GM12875 (cell line): Measurements from ENCODE around the gene COL6A2.

Source experiments
- H3K4me3 ChIP-seq: one replicate; pipeline ENCODE4 v1.5.1; 2011; ENCODE audit warnings: low read depth, low read length, control low read depth
- TF ChIP-seq, protein P1 (sequence below): IDR thresholded peaks from 2 replicates; pipeline ENCODE4 v1.5.1; 2011; ENCODE audit warnings: low read depth, mild to moderate bottlenecking, control low read depth, inconsistent platforms, low read length, moderate library complexity, borderline replicate concordance; ENCODE audit not compliant: insufficient read depth

The COL6A2 gene

DNA sequence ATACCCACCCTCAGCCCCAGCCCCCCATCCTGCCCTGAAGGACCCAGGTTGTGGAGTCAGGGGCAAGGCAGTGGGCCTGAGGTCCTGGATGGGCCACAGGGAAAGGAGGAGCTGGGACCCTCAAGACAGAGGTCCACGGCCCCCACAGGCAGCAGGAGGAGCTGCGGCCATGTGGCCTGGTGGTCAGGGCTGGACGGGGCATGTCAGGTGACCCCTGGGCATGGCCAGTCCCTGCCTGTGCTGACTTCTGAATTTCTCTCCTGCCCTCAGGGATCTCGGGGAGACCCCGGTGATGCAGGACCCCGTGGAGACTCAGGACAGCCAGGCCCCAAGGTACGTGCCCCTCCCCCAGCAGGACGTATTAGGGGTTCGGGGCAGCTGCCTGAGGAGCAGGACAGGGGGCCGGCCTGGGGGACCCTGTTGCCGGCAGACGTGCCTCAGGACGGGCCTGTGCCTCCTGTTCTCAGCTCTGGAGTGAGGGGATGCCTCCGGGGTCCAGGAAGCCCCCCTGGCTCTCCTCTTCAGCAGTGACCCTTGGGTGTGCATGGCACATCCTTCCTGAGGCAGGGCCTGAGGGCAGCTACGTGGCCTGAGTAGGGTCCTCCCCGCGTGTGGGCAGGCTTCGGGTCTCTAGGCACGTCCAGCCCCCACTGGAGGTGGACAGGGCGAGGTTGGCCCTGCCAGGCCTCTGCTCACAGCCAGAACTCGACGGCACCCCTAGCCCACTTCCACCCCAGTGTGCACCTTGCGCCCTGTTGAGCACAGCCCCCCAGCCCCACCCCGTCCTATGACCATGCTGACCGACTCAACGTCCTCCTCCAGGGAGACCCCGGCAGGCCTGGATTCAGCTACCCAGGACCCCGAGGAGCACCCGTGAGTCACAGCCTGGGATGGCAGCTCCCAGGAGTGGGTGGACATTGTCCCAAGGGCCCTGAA is 23.6 kb downstream of the COL6A2 start:
- TF ChIP-seq, protein P1, sequence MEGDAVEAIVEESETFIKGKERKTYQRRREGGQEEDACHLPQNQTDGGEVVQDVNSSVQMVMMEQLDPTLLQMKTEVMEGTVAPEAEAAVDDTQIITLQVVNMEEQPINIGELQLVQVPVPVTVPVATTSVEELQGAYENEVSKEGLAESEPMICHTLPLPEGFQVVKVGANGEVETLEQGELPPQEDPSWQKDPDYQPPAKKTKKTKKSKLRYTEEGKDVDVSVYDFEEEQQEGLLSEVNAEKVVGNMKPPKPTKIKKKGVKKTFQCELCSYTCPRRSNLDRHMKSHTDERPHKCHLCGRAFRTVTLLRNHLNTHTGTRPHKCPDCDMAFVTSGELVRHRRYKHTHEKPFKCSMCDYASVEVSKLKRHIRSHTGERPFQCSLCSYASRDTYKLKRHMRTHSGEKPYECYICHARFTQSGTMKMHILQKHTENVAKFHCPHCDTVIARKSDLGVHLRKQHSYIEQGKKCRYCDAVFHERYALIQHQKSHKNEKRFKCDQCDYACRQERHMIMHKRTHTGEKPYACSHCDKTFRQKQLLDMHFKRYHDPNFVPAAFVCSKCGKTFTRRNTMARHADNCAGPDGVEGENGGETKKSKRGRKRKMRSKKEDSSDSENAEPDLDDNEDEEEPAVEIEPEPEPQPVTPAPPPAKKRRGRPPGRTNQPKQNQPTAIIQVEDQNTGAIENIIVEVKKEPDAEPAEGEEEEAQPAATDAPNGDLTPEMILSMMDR = no peak
- H3K4me3 ChIP-seq = no peak overlapping the region

- H3K4me3 ChIP-seq = no peak overlapping the region
- TF ChIP-seq, protein P1 = no peak
Observed at GRCh38 chr21:46122237-46122671, 24.3 kb downstream of the COL6A2 start.

GRCh38 chr21:46122758-46123683 is 25.1 kb downstream of the COL6A2 start:
- TF ChIP-seq, protein P1 = no peak
- H3K4me3 ChIP-seq = no peak overlapping the region

- H3K4me3 ChIP-seq = no peak overlapping the region
- TF ChIP-seq, protein P1 = no peak
Observed at GRCh38 chr21:46124083-46124925, 26.4 kb downstream of the COL6A2 start.

DNA sequence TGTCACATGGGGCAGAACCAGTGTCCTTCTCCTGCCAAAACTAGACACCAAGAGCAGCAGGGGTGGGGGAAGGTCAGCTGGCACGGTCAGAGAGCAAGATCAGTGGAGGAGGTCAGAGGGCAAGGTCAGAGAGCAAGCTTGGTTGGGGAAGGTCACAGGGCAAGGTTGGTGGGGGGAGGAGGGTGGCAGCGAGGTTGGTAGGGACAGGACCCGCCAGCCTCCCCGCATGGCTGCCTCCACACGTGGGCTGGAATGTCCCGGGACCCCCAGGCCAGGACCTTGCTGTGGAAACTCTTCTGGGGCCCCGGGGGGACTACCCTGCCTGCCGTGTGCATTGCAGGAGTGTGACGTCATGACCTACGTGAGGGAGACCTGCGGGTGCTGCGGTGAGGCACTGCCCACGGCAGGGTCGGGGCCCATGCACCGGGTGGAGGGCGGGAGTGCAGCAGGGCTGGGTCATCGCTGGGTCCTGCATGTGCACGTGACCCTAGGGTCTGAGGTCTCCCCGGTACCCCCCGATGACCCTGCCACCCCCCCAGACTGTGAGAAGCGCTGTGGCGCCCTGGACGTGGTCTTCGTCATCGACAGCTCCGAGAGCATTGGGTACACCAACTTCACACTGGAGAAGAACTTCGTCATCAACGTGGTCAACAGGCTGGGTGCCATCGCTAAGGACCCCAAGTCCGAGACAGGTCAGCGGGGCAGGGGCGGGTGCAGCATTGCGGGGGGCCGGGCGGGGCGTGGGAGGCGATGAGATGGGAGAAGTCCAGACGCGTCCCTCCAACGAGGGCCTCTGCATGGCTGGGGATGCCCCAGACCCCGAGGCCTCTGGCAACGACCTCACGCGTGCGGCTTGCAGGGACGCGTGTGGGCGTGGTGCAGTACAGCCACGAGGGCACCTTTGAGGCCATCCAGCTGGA is 27.3 kb downstream of the COL6A2 start:
- TF ChIP-seq, protein P1 = no peak
- H3K4me3 ChIP-seq = no peak overlapping the region

GRCh38 chr21:46125846-46126301 is 28.0 kb downstream of the COL6A2 start:
- TF ChIP-seq, protein P1 = no peak
- no peak overlapping the region for H3K4me3 ChIP-seq
